ENCODE results near the gene SCGB1D2. TPM values are rescaled to one million over a fixed set of nuclear protein-coding genes. Genes with fewer than 3 reads are reported as not detected.
"Not testable (repeated sequence)": the region's sequence is repeated elsewhere in the genome, so short reads cannot be mapped to it uniquely, and the experiment has no call there.

SCGB1D2 gene
- total RNA-seq, 2 donors from 2014 or later: not detected

- H3K4me3 ChIP-seq (ENCODE audit: low read length): no peak overlapping the region
- no peaks in the 10 kb centered on the region for H3K4me1 ChIP-seq (ENCODE audit: control insufficient read depth, insufficient read depth, low read length)
- no peak for DNase-seq
- no peaks in the 10 kb centered on the region for H3K9me3 ChIP-seq (ENCODE audit: control insufficient read depth, low read length)
- no peak overlapping the region for H3K9ac ChIP-seq (ENCODE audit: extremely low read depth, low read length, poor library complexity, severe bottlenecking)
- no peak for TF ChIP-seq CTCF (conservative IDR thresholded peaks at IDR 0.05)
- Mint-ChIP-seq H3K9me3 (no peaks in the 10 kb centered on the region), H3K36me3 (ENCODE audit: low read depth) (no peaks in the 10 kb centered on the region), H3K4me1 (no peaks in the 10 kb centered on the region), H3K27me3 (ENCODE audit: insufficient read depth) (no peaks in the 10 kb centered on the region), H3K4me3 (no peak overlapping the region), H3K27ac (no peak overlapping the region)
- H3K27ac ChIP-seq (ENCODE audit: low read depth, low read length): no peak overlapping the region
- H3K27me3 ChIP-seq (ENCODE audit: control insufficient read depth, insufficient read depth, low read length, poor library complexity, severe bottlenecking): no peaks in the 10 kb centered on the region
- H3K36me3 ChIP-seq (ENCODE audit: control insufficient read depth, insufficient read depth, low read length): no peaks in the 10 kb centered on the region
- 94 to 100% methylated on average over 1 to 7 of the region's 7 CpGs for WGBS, 2 experiments (ENCODE audit: insufficient coverage in 1 of 2, insufficient read length in 1 of 2)
Observed at GRCh38 chr11:62205441-62205840, 36.6 kb upstream of the SCGB1D2 start.

GRCh38 chr11:62206276-62207066 lies 35.6 kb upstream of the SCGB1D2 start:
- H3K4me3 ChIP-seq (ENCODE audit: low read length); DNase-seq; H3K9me3 ChIP-seq (ENCODE audit: control insufficient read depth, low read length); H3K27ac ChIP-seq (ENCODE audit: low read depth, low read length); H3K4me1 ChIP-seq (ENCODE audit: control insufficient read depth, insufficient read depth, low read length); H3K36me3 ChIP-seq (ENCODE audit: control insufficient read depth, insufficient read depth, low read length); H3K9me3 Mint-ChIP-seq; H3K36me3 Mint-ChIP-seq (ENCODE audit: low read depth); H3K9ac ChIP-seq (ENCODE audit: extremely low read depth, low read length, poor library complexity, severe bottlenecking); H3K4me1 Mint-ChIP-seq; H3K27me3 Mint-ChIP-seq (ENCODE audit: insufficient read depth); H3K27me3 ChIP-seq (ENCODE audit: control insufficient read depth, insufficient read depth, low read length, poor library complexity, severe bottlenecking); H3K27ac Mint-ChIP-seq; H3K4me3 Mint-ChIP-seq: not testable (repeated sequence)
- WGBS, 2 experiments (ENCODE audit: insufficient coverage in 1 of 2, insufficient read length in 1 of 2): 89 to 91% methylated on average over 4 to 11 of the region's 12 CpGs

GRCh38 chr11:62208785-62209144 lies 33.3 kb upstream of the SCGB1D2 start:
- H3K27ac ChIP-seq (ENCODE audit: low read depth, low read length): no peak overlapping the region
- no peak overlapping the region for H3K9ac ChIP-seq (ENCODE audit: extremely low read depth, low read length, poor library complexity, severe bottlenecking)
- Mint-ChIP-seq H3K36me3 (ENCODE audit: low read depth) (no peaks in the 10 kb centered on the region), H3K9me3 (no peaks in the 10 kb centered on the region), H3K4me1 (no peaks in the 10 kb centered on the region), H3K4me3 (no peak overlapping the region), H3K27ac (no peak overlapping the region), H3K27me3 (ENCODE audit: insufficient read depth) (no peaks in the 10 kb centered on the region)
- H3K9me3 ChIP-seq (ENCODE audit: control insufficient read depth, low read length): no peaks in the 10 kb centered on the region
- no peaks in the 10 kb centered on the region for H3K36me3 ChIP-seq (ENCODE audit: control insufficient read depth, insufficient read depth, low read length)
- no peaks in the 10 kb centered on the region for H3K27me3 ChIP-seq (ENCODE audit: control insufficient read depth, insufficient read depth, low read length, poor library complexity, severe bottlenecking)
- no peak for DNase-seq
- H3K4me3 ChIP-seq (ENCODE audit: low read length): no peak overlapping the region
- H3K4me1 ChIP-seq (ENCODE audit: control insufficient read depth, insufficient read depth, low read length): no peaks in the 10 kb centered on the region
- WGBS, 2 experiments (ENCODE audit: insufficient coverage in 1 of 2, insufficient read length in 1 of 2): 67 to 75% methylated on average over 2 to 4 of the region's 4 CpGs
- TF ChIP-seq CTCF (conservative IDR thresholded peaks at IDR 0.05): no peak

All from endodermal cell (in vitro differentiated cells).